ENCODE measurements around the gene DGKB. TPM values are rescaled to one million over a fixed set of nuclear protein-coding genes. Genes with fewer than 3 reads are reported as not detected.

The DGKB gene
- polyA plus RNA-seq, 2 of the 4 experiments (the other 2 are of a cell fraction) = 0.01 TPM; not detected in 1

- ChIA-PET POLR2A (no interaction called here), CTCF (no interaction called here)
- no peak overlapping the region for H3K4me3 ChIP-seq
- WGBS (ENCODE audit: missing lambda C conversion rate) = 14% methylated on average over 4 of the region's 5 CpGs
- no peak overlapping the region for H3K4me2 ChIP-seq
- FAIRE-seq = no peak
- TF ChIP-seq HOXB5 (CRISPR knock-in tag; IDR thresholded peaks at IDR 0.05) (no peak), EP300 (IDR thresholded peaks at IDR 0.05) (no peak), MYC (IDR thresholded peaks at IDR 0.05; ENCODE audit: borderline replicate concordance, low read length) (no peak), JUN (IDR thresholded peaks at IDR 0.05) (no peak), BHLHE40 (IDR thresholded peaks at IDR 0.05; ENCODE audit: low read depth, low read length) (no peak), POLR2A (IDR thresholded peaks at IDR 0.05; ENCODE audit: low read length) (no peak)
- TF ChIP-seq, protein P1, sequence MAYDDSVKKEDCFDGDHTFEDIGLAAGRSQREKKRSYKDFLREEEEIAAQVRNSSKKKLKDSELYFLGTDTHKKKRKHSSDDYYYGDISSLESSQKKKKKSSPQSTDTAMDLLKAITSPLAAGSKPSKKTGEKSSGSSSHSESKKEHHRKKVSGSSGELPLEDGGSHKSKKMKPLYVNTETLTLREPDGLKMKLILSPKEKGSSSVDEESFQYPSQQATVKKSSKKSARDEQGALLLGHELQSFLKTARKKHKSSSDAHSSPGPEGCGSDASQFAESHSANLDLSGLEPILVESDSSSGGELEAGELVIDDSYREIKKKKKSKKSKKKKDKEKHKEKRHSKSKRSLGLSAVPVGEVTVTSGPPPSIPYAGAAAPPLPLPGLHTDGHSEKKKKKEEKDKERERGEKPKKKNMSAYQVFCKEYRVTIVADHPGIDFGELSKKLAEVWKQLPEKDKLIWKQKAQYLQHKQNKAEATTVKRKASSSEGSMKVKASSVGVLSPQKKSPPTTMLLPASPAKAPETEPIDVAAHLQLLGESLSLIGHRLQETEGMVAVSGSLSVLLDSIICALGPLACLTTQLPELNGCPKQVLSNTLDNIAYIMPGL (CRISPR knock-in tag; IDR thresholded peaks at IDR 0.05; ENCODE audit: borderline replicate concordance) = no peak
- no peak for ATAC-seq
- no peaks in the 10 kb centered on the region for H3K4me1 ChIP-seq
- DNase-seq (ENCODE audit: low read depth in 1 of 2, low spot score in 1 of 2) = no peak
- no peak overlapping the region for H3K27ac ChIP-seq
- H3K9me3 ChIP-seq = no peaks in the 10 kb centered on the region
Observed at GRCh38 chr7:14420768-14421167, 481.8 kb downstream of the DGKB start.

- H3K9me3 ChIP-seq = no peaks in the 10 kb centered on the region
- TF ChIP-seq BHLHE40 (IDR thresholded peaks at IDR 0.05; ENCODE audit: low read depth, low read length) (no peak), ATOH8 (CRISPR knock-in tag; IDR thresholded peaks at IDR 0.05; ENCODE audit: low read depth) (no peak)
- TF ChIP-seq, protein P2, sequence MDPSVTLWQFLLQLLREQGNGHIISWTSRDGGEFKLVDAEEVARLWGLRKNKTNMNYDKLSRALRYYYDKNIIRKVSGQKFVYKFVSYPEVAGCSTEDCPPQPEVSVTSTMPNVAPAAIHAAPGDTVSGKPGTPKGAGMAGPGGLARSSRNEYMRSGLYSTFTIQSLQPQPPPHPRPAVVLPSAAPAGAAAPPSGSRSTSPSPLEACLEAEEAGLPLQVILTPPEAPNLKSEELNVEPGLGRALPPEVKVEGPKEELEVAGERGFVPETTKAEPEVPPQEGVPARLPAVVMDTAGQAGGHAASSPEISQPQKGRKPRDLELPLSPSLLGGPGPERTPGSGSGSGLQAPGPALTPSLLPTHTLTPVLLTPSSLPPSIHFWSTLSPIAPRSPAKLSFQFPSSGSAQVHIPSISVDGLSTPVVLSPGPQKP (IDR thresholded peaks at IDR 0.05; ENCODE audit: low read depth, low read length) = no peak
- WGBS (ENCODE audit: missing lambda C conversion rate) = 26% methylated on average over 2 of the region's 2 CpGs
- no peaks in the 10 kb centered on the region for H3K4me1 ChIP-seq
- no peak overlapping the region for H3K4me3 ChIP-seq
- DNase-seq (ENCODE audit: low read depth in 1 of 2, low spot score in 1 of 2) (no peak), ATAC-seq (no peak), FAIRE-seq (no peak)
- H3K27ac ChIP-seq = no peak overlapping the region
- ChIA-PET CTCF (no interaction called here), POLR2A (no interaction called here)
- H3K4me2 ChIP-seq = no peak overlapping the region
Observed at GRCh38 chr7:14419531-14419930, 483.0 kb downstream of the DGKB start.

DNA sequence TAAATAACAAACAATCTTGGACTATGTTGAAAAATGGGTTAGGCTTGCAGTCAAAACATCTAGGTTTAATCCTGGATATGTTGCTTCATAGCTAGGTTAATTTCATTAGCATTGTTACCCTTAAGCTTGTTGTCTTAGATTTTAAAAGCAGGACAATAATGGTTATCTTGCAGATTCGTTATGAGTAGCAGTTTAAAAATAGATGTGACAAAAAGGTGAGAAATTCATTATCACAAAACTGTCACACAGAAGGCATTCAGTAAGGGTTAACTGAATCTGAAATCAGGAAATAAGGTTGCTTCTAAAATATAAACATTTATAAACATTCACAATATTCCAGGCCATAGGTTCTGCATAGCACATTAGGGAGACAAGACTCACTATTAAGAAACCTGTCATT is 483.9 kb downstream of the DGKB start:
- no peaks in the 10 kb centered on the region for H3K9me3 ChIP-seq
- TF ChIP-seq RFX5 (IDR thresholded peaks at IDR 0.05) (no peak), RARB (CRISPR knock-in tag; IDR thresholded peaks at IDR 0.05) (no peak), PBX3 (IDR thresholded peaks at IDR 0.05) (no peak), HOXB13 (CRISPR knock-in tag; IDR thresholded peaks at IDR 0.05; ENCODE audit: low read depth) (no peak), JUNB (IDR thresholded peaks at IDR 0.05) (no peak), RAD21 (conservative IDR thresholded peaks at IDR 0.05 in 1 of 2, IDR thresholded peaks at IDR 0.05 in 1 of 2) (no peak), RNF2 (IDR thresholded peaks at IDR 0.05; ENCODE audit: borderline replicate concordance, low read depth) (no peak), HOXB5 (CRISPR knock-in tag; IDR thresholded peaks at IDR 0.05) (no peak), MYC (IDR thresholded peaks at IDR 0.05; ENCODE audit: borderline replicate concordance, low read length) (no peak), POLR2A (IDR thresholded peaks at IDR 0.05; ENCODE audit: low read length) (no peak), EHMT2 (IDR thresholded peaks at IDR 0.05; ENCODE audit: low read depth) (no peak), TP53 (CRISPR knock-in tag; IDR thresholded peaks at IDR 0.05) (no peak), ATOH8 (CRISPR knock-in tag; IDR thresholded peaks at IDR 0.05; ENCODE audit: low read depth) (no peak)
- TF ChIP-seq, protein P2 (IDR thresholded peaks at IDR 0.05; ENCODE audit: low read depth, low read length) = no peak
- TF ChIP-seq, protein P3, sequence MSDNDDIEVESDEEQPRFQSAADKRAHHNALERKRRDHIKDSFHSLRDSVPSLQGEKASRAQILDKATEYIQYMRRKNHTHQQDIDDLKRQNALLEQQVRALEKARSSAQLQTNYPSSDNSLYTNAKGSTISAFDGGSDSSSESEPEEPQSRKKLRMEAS (IDR thresholded peaks at IDR 0.05) = no peak
- ChIA-PET POLR2A (no interaction called here), CTCF (no interaction called here)
- H3K4me3 ChIP-seq = no peak overlapping the region
- no peak overlapping the region for H3K27ac ChIP-seq
- 3% methylated on average over 1 of the region's 1 CpG for WGBS (ENCODE audit: missing lambda C conversion rate)
- H3K4me2 ChIP-seq = no peak overlapping the region
- no peaks in the 10 kb centered on the region for H3K4me1 ChIP-seq
- FAIRE-seq (no peak), ATAC-seq (no peak), DNase-seq (ENCODE audit: low read depth in 1 of 2, low spot score in 1 of 2) (no peak)

All from A549 (cell line).